ENCODE results near the gene GPR141.

Gene GPR141

GRCh38 chr7:37732888-37733287 is 49.3 kb downstream of the GPR141 start:
- no peak for TF ChIP-seq EZH2 (IDR thresholded peaks at IDR 0.05; ENCODE audit: borderline replicate concordance, low read depth, low read length, severe bottlenecking)
- TF ChIP-seq CTCF (IDR thresholded peaks at IDR 0.05; ENCODE audit: borderline replicate concordance, extremely low read depth, low read length, poor library complexity, severe bottlenecking) = no peak
- no peak overlapping the region for H3K4me3 ChIP-seq (ENCODE audit: low read depth in 1 of 2, low read length in 2 of 2)
- no peak for DNase-seq
- H3K79me2 ChIP-seq (ENCODE audit: insufficient read depth, low read length) = no peaks in the 10 kb centered on the region
- H4K20me1 ChIP-seq (ENCODE audit: insufficient read depth, low read length) = no peaks in the 10 kb centered on the region
- no peaks in the 10 kb centered on the region for H3K36me3 ChIP-seq (ENCODE audit: insufficient read depth, low read length)
- H3K27me3 ChIP-seq (ENCODE audit: insufficient read depth, low read length, poor library complexity) = peaks cover 6% of the 10 kb centered on the region
- no peak overlapping the region for H3K4me2 ChIP-seq (ENCODE audit: insufficient read depth, low read length)
- no peak overlapping the region for H3K27ac ChIP-seq (ENCODE audit: low read length)
- no peak overlapping the region for H3K9ac ChIP-seq (ENCODE audit: low read depth, low read length)
- no peak for ATAC-seq (ENCODE audit: insufficient read depth, low read depth)
- H2AFZ ChIP-seq (ENCODE audit: low read depth, low read length) = no peak overlapping the region
- H3K9me3 ChIP-seq (ENCODE audit: insufficient read depth, low read length, severe bottlenecking) = no peaks in the 10 kb centered on the region
- no peaks in the 10 kb centered on the region for H3K4me1 ChIP-seq (ENCODE audit: insufficient read depth, low read length)

- no peaks in the 10 kb centered on the region for H4K20me1 ChIP-seq (ENCODE audit: insufficient read depth, low read length)
- no peak for DNase-seq
- H3K9ac ChIP-seq (ENCODE audit: low read depth, low read length) = no peak overlapping the region
- H3K4me1 ChIP-seq (ENCODE audit: insufficient read depth, low read length) = no peaks in the 10 kb centered on the region
- no peak for TF ChIP-seq EZH2 (IDR thresholded peaks at IDR 0.05; ENCODE audit: borderline replicate concordance, low read depth, low read length, severe bottlenecking)
- TF ChIP-seq CTCF (IDR thresholded peaks at IDR 0.05; ENCODE audit: borderline replicate concordance, extremely low read depth, low read length, poor library complexity, severe bottlenecking) = no peak
- H3K9me3 ChIP-seq (ENCODE audit: insufficient read depth, low read length, severe bottlenecking) = no peaks in the 10 kb centered on the region
- H2AFZ ChIP-seq (ENCODE audit: low read depth, low read length) = no peak overlapping the region
- H3K4me3 ChIP-seq (ENCODE audit: low read depth in 1 of 2, low read length in 2 of 2) = no peak overlapping the region
- no peaks in the 10 kb centered on the region for H3K79me2 ChIP-seq (ENCODE audit: insufficient read depth, low read length)
- ATAC-seq (ENCODE audit: insufficient read depth, low read depth) = no peak
- no peaks in the 10 kb centered on the region for H3K36me3 ChIP-seq (ENCODE audit: insufficient read depth, low read length)
- peaks cover 3% of the 10 kb centered on the region for H3K27me3 ChIP-seq (ENCODE audit: insufficient read depth, low read length, poor library complexity)
- H3K27ac ChIP-seq (ENCODE audit: low read length) = no peak overlapping the region
- H3K4me2 ChIP-seq (ENCODE audit: insufficient read depth, low read length) = no peak overlapping the region
These were observed 51.6 kb downstream of the GPR141 start for GRCh38 chr7:37735196-37735595.

GRCh38 chr7:37738321-37738720 is 54.8 kb downstream of the GPR141 start:
- no peak overlapping the region for H3K4me2 ChIP-seq (ENCODE audit: insufficient read depth, low read length)
- ATAC-seq (ENCODE audit: insufficient read depth, low read depth) = no peak
- no peaks in the 10 kb centered on the region for H4K20me1 ChIP-seq (ENCODE audit: insufficient read depth, low read length)

GRCh38 chr7:37740398-37740797 is 56.8 kb downstream of the GPR141 start:
- no peaks in the 10 kb centered on the region for H4K20me1 ChIP-seq (ENCODE audit: insufficient read depth, low read length)
- H3K4me2 ChIP-seq (ENCODE audit: insufficient read depth, low read length) = no peak overlapping the region
- peaks cover 3% of the 10 kb centered on the region for H3K27me3 ChIP-seq (ENCODE audit: insufficient read depth, low read length, poor library complexity)
- H3K79me2 ChIP-seq (ENCODE audit: insufficient read depth, low read length) = no peaks in the 10 kb centered on the region
- no peaks in the 10 kb centered on the region for H3K9me3 ChIP-seq (ENCODE audit: insufficient read depth, low read length, severe bottlenecking)
- no peak overlapping the region for H3K4me3 ChIP-seq (ENCODE audit: low read depth in 1 of 2, low read length in 2 of 2)
- no peaks in the 10 kb centered on the region for H3K36me3 ChIP-seq (ENCODE audit: insufficient read depth, low read length)
- TF ChIP-seq CTCF (IDR thresholded peaks at IDR 0.05; ENCODE audit: borderline replicate concordance, extremely low read depth, low read length, poor library complexity, severe bottlenecking) (no peak), EZH2 (IDR thresholded peaks at IDR 0.05; ENCODE audit: borderline replicate concordance, low read depth, low read length, severe bottlenecking) (no peak)
- no peak for DNase-seq
- no peak overlapping the region for H2AFZ ChIP-seq (ENCODE audit: low read depth, low read length)
- H3K4me1 ChIP-seq (ENCODE audit: insufficient read depth, low read length) = no peaks in the 10 kb centered on the region
- ATAC-seq (ENCODE audit: insufficient read depth, low read depth) = no peak
- no peak overlapping the region for H3K9ac ChIP-seq (ENCODE audit: low read depth, low read length)
- no peak overlapping the region for H3K27ac ChIP-seq (ENCODE audit: low read length)

More at GRCh38 chr7:37738321-37738720, 54.8 kb downstream of the GPR141 start:
- Histone ChIP-seq H3K9ac (ENCODE audit: low read depth, low read length) (no peak overlapping the region), H3K79me2 (ENCODE audit: insufficient read depth, low read length) (no peaks in the 10 kb centered on the region), H3K4me1 (ENCODE audit: insufficient read depth, low read length) (no peaks in the 10 kb centered on the region), H3K27ac (ENCODE audit: low read length) (no peak overlapping the region), H3K4me3 (ENCODE audit: low read depth in 1 of 2, low read length in 2 of 2) (no peak overlapping the region), H3K36me3 (ENCODE audit: insufficient read depth, low read length) (no peaks in the 10 kb centered on the region), H2AFZ (ENCODE audit: low read depth, low read length) (no peak overlapping the region), H3K9me3 (ENCODE audit: insufficient read depth, low read length, severe bottlenecking) (no peaks in the 10 kb centered on the region), H3K27me3 (ENCODE audit: insufficient read depth, low read length, poor library complexity) (no peaks in the 10 kb centered on the region)
- no peak for TF ChIP-seq EZH2 (IDR thresholded peaks at IDR 0.05; ENCODE audit: borderline replicate concordance, low read depth, low read length, severe bottlenecking)
- no peak for DNase-seq

Data from DND-41 (cell line).